GM12874 (cell line): ENCODE measurements around the gene ABHD14A.

Experiments used
- CTCF ChIP-seq: IDR thresholded peaks from 2 replicates; pipeline ENCODE4 v1.5.1; 2011; ENCODE audit warnings: low read depth, mild to moderate bottlenecking, control low read depth, low read length, moderate library complexity; ENCODE audit not compliant: insufficient read depth

The ABHD14A gene

GRCh38 chr3:51974277-51974962 lies 444 bp upstream of the ABHD14A start:
- TF ChIP-seq CTCF, result no peak

- TF ChIP-seq CTCF, result 0 out of 2 replicates have a peak, but pooled peaks have one; percentile 9
These were observed 1.1 kb downstream of the ABHD14A start for GRCh38 chr3:51975852-51976549.

- no peak for TF ChIP-seq CTCF
These were observed 2.7 kb downstream of the ABHD14A start for GRCh38 chr3:51977446-51978142.

- no peak for TF ChIP-seq CTCF
These were observed 3.3 kb downstream of the ABHD14A start for GRCh38 chr3:51978143-51978502.

GRCh38 chr3:51980253-51980652 lies 5.4 kb downstream of the ABHD14A start:
- no peak for TF ChIP-seq CTCF

GRCh38 chr3:51982352-51982837 lies 7.5 kb downstream of the ABHD14A start:
- peak; percentile 92 for TF ChIP-seq CTCF

- no peak for TF ChIP-seq CTCF
These were observed 8.1 kb downstream of the ABHD14A start, which contains the start of gene ACY1 for GRCh38 chr3:51982838-51983577. ACY1 (plus strand) TSS chr3:51983535; CDS start chr3:51984065, 530 bp downstream.
